Body of pancreas (tissue), 4 donors: ENCODE measurements around the gene CCDC38. TPM values are rescaled to one million over a fixed set of nuclear protein-coding genes. Genes with fewer than 3 reads are reported as not detected.

Experiments
- ATAC-seq: fragments of 150-250 bp; one replicate; pipeline ENCODE4 v1.9.1; 2016
- DNase-seq, 4 donors: peaks; one replicate each; pipeline ENCODE4 v3.0.0-alpha.2; 2019
- H3K27ac ChIP-seq, 4 donors: fragments of 200-600 bp; sonication (generic); 1 replicate in 3 of 4; 2 replicates in 1 of 4; pipeline versions ENCODE4 v1.5.1 to v1.6.1; 2016 to 2019; ENCODE audit warnings: mild to moderate bottlenecking in 1 of 4, mixed read lengths in 1 of 4, moderate library complexity in 1 of 4
- H3K27me3 ChIP-seq, 2 donors: fragments of 200-600 bp; sonication (generic); one replicate each; pipeline ENCODE4 v1.6.0; 2016; ENCODE audit warnings: mild to moderate bottlenecking in 1 of 2
- H3K36me3 ChIP-seq, 2 donors: fragments of 200-600 bp; sonication (generic); replicated peaks in 1 of 2; 2 replicates each; pipeline ENCODE4 v1.5.1; 2016; ENCODE audit warnings: low read depth in 2 of 2; ENCODE audit not compliant: insufficient read depth in 1 of 2
- H3K4me1 ChIP-seq: fragments of 200-600 bp; sonication (generic); one replicate; pipeline ENCODE4 v1.6.0; 2016
- H3K4me3 ChIP-seq, 2 donors: fragments of 200-600 bp; sonication (generic); 1 replicate in 1 of 2; 2 replicates in 1 of 2; pipeline ENCODE4 v1.5.1; 2016 to 2019
- H3K9me3 ChIP-seq, 3 donors: fragments of 200-600 bp; sonication (generic); 1 replicate in 2 of 3; 2 replicates in 1 of 3; pipeline ENCODE4 v1.5.1; 2016
- POLR2A ChIP-seq, 3 donors: fragments of 450-650 bp; IDR thresholded peaks; one replicate each; pipeline ENCODE4 v1.6.1; 2016; ENCODE audit warnings: antibody characterized with exemption in 3 of 3, mild to moderate bottlenecking in 2 of 3
- WGBS, 2 donors: methylation state at CpG; one replicate each; pipeline ENCODE4 v1.1.5; 2017; 5-methylcytosine and 5-hydroxymethylcytosine counted together
- intact Hi-C: fragments of 100-400 bp; cut with DNase I; formaldehyde crosslinking; loops from one replicate; pipeline ENCODE4 v1.15.1; 2023
- total RNA-seq, 2 donors: library from RNA; depleted of rRNA; stranded (reverse); fragments of >200 nt; gene quantifications; one replicate each; pipeline ENCODE4 v1.1.0, GENCODE V29; 2016
- TF ChIP-seq, protein P1 (sequence below), 7 experiments: fragments of 450-650 bp in 4 of 7; fragments of 200-600 bp in 3 of 7; sonication (generic) in 3 of 7; IDR thresholded peaks; one replicate each; pipeline ENCODE4 v1.5.1; 2016 to 2019; ENCODE audit warnings: antibody characterized with exemption in 7 of 7

The CCDC38 gene
- total RNA-seq, 2 donors from 2014 or later: not detected

DNA sequence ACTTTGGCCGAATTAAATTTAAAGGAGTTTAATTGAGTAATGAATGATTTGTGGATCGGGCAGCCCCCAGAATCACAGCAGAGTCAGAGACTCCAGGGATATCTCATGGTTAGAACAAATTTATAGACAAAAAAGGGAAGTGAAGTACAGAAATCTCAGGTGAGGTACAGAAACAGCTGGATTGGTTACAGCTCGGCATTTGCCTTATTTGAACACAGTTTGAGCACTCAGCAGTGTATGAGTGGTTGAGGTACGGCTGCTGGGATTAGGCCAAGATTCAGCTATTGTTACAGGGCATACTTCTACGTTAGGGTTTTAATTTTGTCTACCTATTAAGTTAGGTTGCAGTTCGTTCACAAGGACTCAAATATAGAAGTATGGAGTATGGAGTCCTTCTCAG lies 23.3 kb downstream of the CCDC38 start:
- H3K36me3 ChIP-seq: no peaks in the 10 kb centered on the region
- no peaks in the 10 kb centered on the region for H3K4me1 ChIP-seq
- intact Hi-C loops: loop anchor here (10.0 kb wide), 1 partner anchor 76 kb away; the partner anchor contains the start of gene HAL
- WGBS, 2 donors: 59 to 60% methylated on average over 6 of the region's 6 CpGs
- DNase-seq (no peak), ATAC-seq (no peak)
- no peak for TF ChIP-seq POLR2A (IDR thresholded peaks at IDR 0.05)
- TF ChIP-seq, protein P1, sequence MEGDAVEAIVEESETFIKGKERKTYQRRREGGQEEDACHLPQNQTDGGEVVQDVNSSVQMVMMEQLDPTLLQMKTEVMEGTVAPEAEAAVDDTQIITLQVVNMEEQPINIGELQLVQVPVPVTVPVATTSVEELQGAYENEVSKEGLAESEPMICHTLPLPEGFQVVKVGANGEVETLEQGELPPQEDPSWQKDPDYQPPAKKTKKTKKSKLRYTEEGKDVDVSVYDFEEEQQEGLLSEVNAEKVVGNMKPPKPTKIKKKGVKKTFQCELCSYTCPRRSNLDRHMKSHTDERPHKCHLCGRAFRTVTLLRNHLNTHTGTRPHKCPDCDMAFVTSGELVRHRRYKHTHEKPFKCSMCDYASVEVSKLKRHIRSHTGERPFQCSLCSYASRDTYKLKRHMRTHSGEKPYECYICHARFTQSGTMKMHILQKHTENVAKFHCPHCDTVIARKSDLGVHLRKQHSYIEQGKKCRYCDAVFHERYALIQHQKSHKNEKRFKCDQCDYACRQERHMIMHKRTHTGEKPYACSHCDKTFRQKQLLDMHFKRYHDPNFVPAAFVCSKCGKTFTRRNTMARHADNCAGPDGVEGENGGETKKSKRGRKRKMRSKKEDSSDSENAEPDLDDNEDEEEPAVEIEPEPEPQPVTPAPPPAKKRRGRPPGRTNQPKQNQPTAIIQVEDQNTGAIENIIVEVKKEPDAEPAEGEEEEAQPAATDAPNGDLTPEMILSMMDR (IDR thresholded peaks at IDR 0.05): no peak
- H3K27ac ChIP-seq: no peak overlapping the region
- no peak overlapping the region for H3K4me3 ChIP-seq
- H3K27me3 ChIP-seq: no peaks in the 10 kb centered on the region
- H3K9me3 ChIP-seq: no peaks in the 10 kb centered on the region

DNA sequence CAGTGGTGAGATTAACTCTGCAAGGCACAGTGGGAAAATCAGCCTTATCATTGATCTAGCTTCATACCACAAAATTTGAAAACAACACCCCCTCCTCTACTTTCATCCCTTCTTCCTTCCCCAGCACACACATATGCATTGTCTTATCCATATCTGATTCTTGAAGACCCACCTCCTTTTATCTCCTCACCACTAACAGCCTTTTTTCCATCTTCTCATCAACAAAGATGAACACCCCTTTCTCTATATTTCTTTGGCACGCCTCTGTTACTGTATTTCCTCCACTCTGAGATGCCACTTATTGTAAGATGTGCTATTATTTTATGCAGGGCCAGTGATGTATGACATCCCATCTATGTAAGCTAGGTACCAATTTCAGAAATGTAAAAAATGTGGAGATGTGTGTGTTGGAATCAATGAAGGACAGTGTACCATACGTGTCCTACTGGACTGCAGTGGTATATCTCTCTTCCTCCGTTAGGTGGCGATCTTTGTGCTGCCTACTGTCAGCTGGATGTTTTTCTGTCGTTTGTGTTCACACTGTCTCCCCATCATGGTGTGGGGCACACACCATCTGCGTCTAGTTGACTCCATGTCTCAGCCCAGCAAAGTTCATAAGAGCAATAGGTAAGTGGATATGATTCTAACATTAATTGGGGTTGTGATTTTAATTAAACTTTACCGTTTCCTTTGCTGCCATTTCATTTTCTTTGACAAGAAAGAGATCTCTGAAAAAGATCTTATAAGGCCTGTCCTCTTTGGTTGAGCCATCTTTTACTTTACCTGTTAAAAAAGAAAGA lies 24.0 kb downstream of the CCDC38 start:
- H3K9me3 ChIP-seq: no peaks in the 10 kb centered on the region
- H3K4me3 ChIP-seq: no peak overlapping the region
- intact Hi-C loops: loop anchor here (10.0 kb wide), 1 partner anchor 76 kb away; the partner anchor contains the start of gene HAL
- H3K27me3 ChIP-seq: no peaks in the 10 kb centered on the region
- no peaks in the 10 kb centered on the region for H3K4me1 ChIP-seq
- TF ChIP-seq, protein P1 (IDR thresholded peaks at IDR 0.05): peak; percentile 42 to 89 (median 79)
- no peak for TF ChIP-seq POLR2A (IDR thresholded peaks at IDR 0.05)
- H3K27ac ChIP-seq: no peak overlapping the region
- peak; percentile 34 to 65 (median 53) for DNase-seq
- H3K36me3 ChIP-seq: no peaks in the 10 kb centered on the region
- 22% methylated on average over 7 of the region's 7 CpGs for WGBS, 2 donors
- ATAC-seq: peak; percentile 78

DNA sequence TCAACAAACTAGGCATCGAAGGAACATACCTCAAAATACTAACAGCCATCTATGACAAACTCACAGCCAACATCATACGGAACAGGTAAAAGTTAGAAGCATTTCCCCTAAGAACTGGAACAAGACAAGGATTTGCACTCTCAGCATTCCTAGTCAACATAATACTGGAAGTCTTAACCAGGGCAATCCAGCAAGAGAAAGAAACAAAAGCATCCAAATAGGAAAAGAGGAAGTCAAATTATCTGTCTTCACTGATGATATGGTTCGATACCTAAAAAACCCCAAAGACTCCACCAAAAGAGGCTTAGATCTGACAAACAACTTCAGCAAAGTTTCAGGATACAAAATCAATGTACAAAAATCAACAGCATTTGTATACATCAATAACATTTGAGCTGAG lies 32.5 kb downstream of the CCDC38 start:
- ATAC-seq (no peak), DNase-seq (no peak)
- intact Hi-C loops: loop anchor here (10.0 kb wide), 1 partner anchor 85 kb away; the partner anchor contains the start of gene HAL
- Histone ChIP-seq H3K27ac (no peak overlapping the region), H3K4me3 (no peak overlapping the region), H3K27me3 (no peaks in the 10 kb centered on the region), H3K36me3 (no peaks in the 10 kb centered on the region), H3K4me1 (no peaks in the 10 kb centered on the region), H3K9me3 (no peaks in the 10 kb centered on the region)
- 78 to 87% methylated on average over 3 of the region's 3 CpGs for WGBS, 2 donors
- TF ChIP-seq, protein P1 (IDR thresholded peaks at IDR 0.05): no peak

DNA sequence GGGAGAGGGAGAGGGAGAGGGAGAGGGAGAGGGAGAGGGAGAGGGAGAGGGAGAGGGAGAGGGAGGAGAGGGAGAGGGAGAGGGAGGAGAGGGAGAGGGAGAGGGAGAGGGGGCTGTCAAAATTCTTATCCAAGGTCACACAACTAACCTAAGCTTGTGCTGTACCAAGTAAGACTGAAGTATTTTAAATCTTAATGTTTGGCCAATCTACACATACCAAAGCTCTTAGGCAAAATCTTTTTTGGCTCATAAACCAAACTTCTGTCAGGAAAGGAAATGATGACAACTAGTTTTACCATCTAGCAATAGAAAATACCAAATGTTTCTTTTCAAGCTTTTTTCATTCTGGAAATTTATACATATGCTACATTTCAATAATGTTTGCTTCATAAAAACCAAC lies 33.8 kb downstream of the CCDC38 start:
- H3K27me3 ChIP-seq: no peaks in the 10 kb centered on the region
- ATAC-seq: no peak

More for the DNA sequence above, 33.8 kb downstream of the CCDC38 start:
- H3K27ac ChIP-seq: no peak overlapping the region
- no peaks in the 10 kb centered on the region for H3K9me3 ChIP-seq
- H3K36me3 ChIP-seq: no peaks in the 10 kb centered on the region
- no peak overlapping the region for H3K4me3 ChIP-seq
- intact Hi-C loops: no loop called here
- no peak for DNase-seq
- no peaks in the 10 kb centered on the region for H3K4me1 ChIP-seq
- TF ChIP-seq, protein P1 (IDR thresholded peaks at IDR 0.05): no peak
- no peak for TF ChIP-seq POLR2A (IDR thresholded peaks at IDR 0.05)
